ENCODE data around the gene GFRA1.

GRCh38 chr10:116121640-116122525 lies 151.1 kb downstream of the GFRA1 start:
- TF ChIP-seq CTCF (IDR thresholded peaks at IDR 0.05) (no peak), POLR2A (IDR thresholded peaks at IDR 0.05) (no peak)
